GM06990 (cell line): ENCODE data around the gene CACNA1C.
A peak's percentile ranks its signal among the peaks of the same experiment; 100 is the strongest.

ENCODE experiments used
- DNase-seq: peaks from one replicate; pipeline ENCODE4 v3.0.0-alpha.2; 2011; ENCODE audit not compliant: insufficient read length; ENCODE audit errors: extremely low read depth
- H3K27me3 ChIP-seq: replicated peaks from 2 replicates; pipeline ENCODE4 v1.6.0; 2011; ENCODE audit warnings: low read length; ENCODE audit not compliant: control insufficient read depth, insufficient read depth
- H3K36me3 ChIP-seq: 2 replicates; pipeline ENCODE4 v1.5.1; 2011; ENCODE audit warnings: low read length; ENCODE audit not compliant: control insufficient read depth, insufficient read depth
- H3K4me3 ChIP-seq: replicated peaks from 2 replicates; pipeline ENCODE4 v1.5.1; 2011; ENCODE audit warnings: low read depth, mild to moderate bottlenecking, control low read depth, low read length
- CTCF ChIP-seq: IDR thresholded peaks from 2 replicates; pipeline ENCODE4 v1.5.1; 2011; ENCODE audit warnings: low read length, control low read depth, mild to moderate bottlenecking, inconsistent platforms; ENCODE audit not compliant: insufficient read depth, poor library complexity, severe bottlenecking

CACNA1C gene

GRCh38 chr12:2578772-2579171 is 526.0 kb downstream of the CACNA1C start:
- DNase-seq: no peak
- Histone ChIP-seq H3K36me3 (no peaks in the 10 kb centered on the region), H3K4me3 (no peak overlapping the region), H3K27me3 (no peaks in the 10 kb centered on the region; the same call in 1 of the 2 replicates)
- no peak for TF ChIP-seq CTCF

GRCh38 chr12:2580821-2581220 is 528.0 kb downstream of the CACNA1C start:
- H3K27me3 ChIP-seq: peaks cover 1% of the 10 kb centered on the region; the same call in 1 of the 2 replicates
- H3K4me3 ChIP-seq: no peak overlapping the region
- DNase-seq: no peak
- H3K36me3 ChIP-seq: no peaks in the 10 kb centered on the region
- no peak for TF ChIP-seq CTCF

DNA sequence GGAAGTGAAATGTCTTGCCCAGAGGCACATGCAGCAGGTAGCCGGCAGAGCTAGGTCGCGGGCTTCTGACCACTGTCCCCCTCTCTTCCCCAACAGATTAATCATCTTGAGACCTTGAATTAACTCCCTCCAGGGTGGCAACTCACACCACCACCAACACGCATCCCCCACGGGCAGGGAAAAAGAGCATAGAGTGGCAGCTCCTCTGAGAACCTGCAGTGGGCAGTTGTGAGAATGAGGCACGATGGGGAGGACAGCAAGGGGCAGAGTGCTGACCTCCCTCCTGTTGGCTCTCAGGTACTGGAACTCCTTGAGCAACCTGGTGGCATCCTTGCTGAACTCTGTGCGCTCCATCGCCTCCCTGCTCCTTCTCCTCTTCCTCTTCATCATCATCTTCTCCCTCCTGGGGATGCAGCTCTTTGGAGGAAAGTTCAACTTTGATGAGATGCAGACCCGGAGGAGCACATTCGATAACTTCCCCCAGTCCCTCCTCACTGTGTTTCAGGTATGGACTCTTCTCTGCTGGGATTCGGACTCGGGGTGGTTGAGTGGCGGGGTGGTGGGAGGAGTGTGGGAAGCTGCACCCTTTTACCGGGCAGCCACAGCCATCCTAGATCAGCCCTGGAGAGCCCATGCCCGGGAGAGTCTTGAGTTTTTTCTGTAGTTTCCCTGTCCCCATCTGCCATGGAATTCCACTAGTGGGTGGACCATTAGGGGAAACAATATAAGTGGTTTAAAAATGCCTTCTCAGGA is 528.7 kb downstream of the CACNA1C start:
- no peaks in the 10 kb centered on the region for H3K36me3 ChIP-seq
- no peak for DNase-seq
- no peak for TF ChIP-seq CTCF
- peaks cover 1% of the 10 kb centered on the region; the same call in 1 of the 2 replicates for H3K27me3 ChIP-seq
- H3K4me3 ChIP-seq: no peak overlapping the region

DNA sequence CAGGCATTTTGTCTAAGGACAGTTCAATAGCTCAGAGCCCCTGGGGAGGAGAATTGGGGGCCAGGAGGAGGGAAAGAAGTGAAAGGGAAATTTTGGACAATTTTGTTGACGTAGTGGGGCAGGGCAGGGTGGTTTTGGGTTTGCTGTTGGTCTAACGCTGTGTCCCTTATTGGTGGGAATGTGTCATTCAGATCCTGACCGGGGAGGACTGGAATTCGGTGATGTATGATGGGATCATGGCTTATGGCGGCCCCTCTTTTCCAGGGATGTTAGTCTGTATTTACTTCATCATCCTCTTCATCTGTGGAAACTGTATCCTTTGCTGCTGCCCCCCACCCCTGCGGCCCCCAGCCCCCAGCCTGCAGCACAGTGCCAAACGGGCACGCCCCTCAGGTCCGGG is 529.8 kb downstream of the CACNA1C start:
- H3K36me3 ChIP-seq: no peaks in the 10 kb centered on the region
- DNase-seq: no peak
- H3K4me3 ChIP-seq: no peak overlapping the region
- no peak for TF ChIP-seq CTCF
- peaks cover 1% of the 10 kb centered on the region; the same call in 1 of the 2 replicates for H3K27me3 ChIP-seq

DNA sequence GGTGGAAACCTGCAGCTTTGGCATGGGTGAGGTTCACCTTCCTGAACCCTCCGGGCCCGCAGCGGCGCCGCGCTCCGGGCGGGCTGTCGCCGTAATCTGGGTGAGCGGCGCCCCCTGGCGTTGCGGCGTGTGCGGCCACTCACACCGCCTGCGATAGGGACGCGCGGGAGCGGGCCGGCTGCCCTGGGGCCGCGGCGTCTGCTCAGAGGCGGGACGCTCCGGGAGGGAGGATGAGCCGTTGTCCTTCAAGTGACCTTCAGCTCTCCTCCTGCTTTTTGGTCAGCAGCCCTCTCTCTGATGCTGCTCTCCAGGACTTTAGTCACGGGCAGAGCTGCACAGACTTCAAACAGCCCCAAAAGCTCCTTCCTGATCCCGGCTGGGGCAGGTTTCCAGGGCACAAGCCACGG is 530.3 kb downstream of the CACNA1C start:
- Histone ChIP-seq H3K27me3 (peaks cover 1% of the 10 kb centered on the region; the same call in 1 of the 2 replicates), H3K36me3 (no peaks in the 10 kb centered on the region), H3K4me3 (no peak overlapping the region)
- peak; percentile 55 for TF ChIP-seq CTCF
- DNase-seq: peak; percentile 57
